Peyer's patch (tissue), 4 donors: ENCODE data around the gene DEGS2. TPM values are rescaled to one million over a fixed set of nuclear protein-coding genes. Genes with fewer than 3 reads are reported as not detected.

Experiments
- DNase-seq, 3 donors: peaks; one replicate each; pipeline ENCODE4 v3.0.0-alpha.2; 2017 to 2019
- H3K27ac ChIP-seq, 4 donors: fragments of 200-600 bp; sonication (generic); one replicate each; pipeline ENCODE4 v1.5.1; 2016 to 2019
- H3K27me3 ChIP-seq, 2 donors: fragments of 200-600 bp; sonication (generic); one replicate each; pipeline ENCODE4 v1.5.1; 2019
- H3K36me3 ChIP-seq, 3 donors: fragments of 200-600 bp; sonication (generic); one replicate each; pipeline ENCODE4 v1.5.1; 2016 to 2019
- H3K4me1 ChIP-seq, 4 donors: fragments of 200-600 bp; sonication (generic); one replicate each; pipeline ENCODE4 v1.5.1; 2016 to 2019
- H3K4me3 ChIP-seq, 4 donors: fragments of 200-600 bp; sonication (generic); 1 replicate in 3 of 4; 2 replicates in 1 of 4; pipeline ENCODE4 v1.5.1; 2016 to 2019; ENCODE audit warnings: mild to moderate bottlenecking in 1 of 4
- H3K9me3 ChIP-seq, 4 donors: fragments of 200-600 bp; sonication (generic); one replicate each; pipeline ENCODE4 v1.5.1; 2016 to 2019; ENCODE audit warnings: mild to moderate bottlenecking in 1 of 4
- CTCF ChIP-seq, 6 experiments: fragments of 450-650 bp in 4 of 6; fragments of 200-600 bp in 2 of 6; sonication (generic) in 1 of 6; IDR thresholded peaks; one replicate each; pipeline ENCODE4 v1.5.1; 2017 to 2019; ENCODE audit warnings: antibody characterized with exemption in 6 of 6, mild to moderate bottlenecking in 3 of 6, moderate library complexity in 1 of 6
- POLR2A ChIP-seq, 2 donors: fragments of 450-650 bp; IDR thresholded peaks; one replicate each; pipeline ENCODE4 v1.5.1; 2017; ENCODE audit warnings: antibody characterized with exemption in 2 of 2, mild to moderate bottlenecking in 2 of 2, moderate library complexity in 2 of 2
- total RNA-seq, 4 donors: library from RNA; depleted of rRNA; stranded (reverse); fragments of >200 nt; gene quantifications; one replicate each; pipeline ENCODE4 v1.1.0, GENCODE V29; 2016

Gene DEGS2
- total RNA-seq, 4 donors from 2014 or later: 13.2 to 96.5 (median 77.8) TPM

GRCh38 chr14:100143934-100144333 lies 15.5 kb downstream of the DEGS2 start:
- Histone ChIP-seq H3K36me3 (peaks cover 0 to 18% (median 0%) of the 10 kb centered on the region in 3 donors), H3K27me3 (no peaks in the 10 kb centered on the region), H3K9me3 (no peaks in the 10 kb centered on the region), H3K27ac (no peak overlapping the region), H3K4me3 (no peak overlapping the region), H3K4me1 (peaks cover 16 to 89% (median 31%) of the 10 kb centered on the region in 4 donors)
- no peak for TF ChIP-seq POLR2A (IDR thresholded peaks at IDR 0.05)
- TF ChIP-seq CTCF (IDR thresholded peaks at IDR 0.05): no peak
- no peak for DNase-seq

DNA sequence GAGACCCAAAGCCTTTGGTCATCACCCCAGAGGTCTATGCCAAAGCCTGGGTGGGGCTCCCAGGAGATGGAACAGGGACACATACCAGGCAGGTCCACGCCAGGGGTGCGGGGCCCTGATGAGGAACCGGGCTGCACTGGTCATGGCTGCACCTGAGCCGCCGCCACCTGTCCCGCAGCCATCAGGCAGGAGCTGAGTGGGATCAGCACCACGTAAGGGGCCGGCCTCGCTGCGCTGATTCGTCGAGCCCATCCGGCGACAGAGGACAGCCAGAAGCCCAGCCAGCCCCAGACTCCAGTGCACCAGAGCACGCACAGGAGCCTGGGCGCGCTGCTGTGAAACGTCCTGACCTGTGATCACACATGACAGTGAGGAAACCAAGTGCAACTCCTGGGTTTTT lies 15.9 kb downstream of the DEGS2 start:
- TF ChIP-seq CTCF (IDR thresholded peaks at IDR 0.05) (no peak), POLR2A (IDR thresholded peaks at IDR 0.05) (no peak)
- Histone ChIP-seq H3K4me1 (peaks cover 20 to 85% (median 28%) of the 10 kb centered on the region in 4 donors), H3K9me3 (no peaks in the 10 kb centered on the region), H3K27ac (peak overlapping the region in 1 of 4 donors; percentile 85), H3K36me3 (peaks cover 0 to 18% (median 0%) of the 10 kb centered on the region in 3 donors), H3K27me3 (no peaks in the 10 kb centered on the region), H3K4me3 (no peak overlapping the region)
- no peak for DNase-seq

- Histone ChIP-seq H3K27ac (peak overlapping the region; percentile 3 to 85 (median 72)), H3K36me3 (peaks cover 0 to 27% (median 0%) of the 10 kb centered on the region in 3 donors), H3K4me1 (peaks cover 18 to 73% (median 23%) of the 10 kb centered on the region in 4 donors), H3K27me3 (no peaks in the 10 kb centered on the region), H3K4me3 (no peak overlapping the region), H3K9me3 (no peaks in the 10 kb centered on the region)
- TF ChIP-seq POLR2A (IDR thresholded peaks at IDR 0.05) (peak in 1 of 2 donors; percentile 41), CTCF (IDR thresholded peaks at IDR 0.05) (peak in 1 of 6 experiments; percentile 9)
- DNase-seq: peak in 2 of 3 donors; percentile 69 to 80
Observed at GRCh38 chr14:100142073-100143040, 17.1 kb downstream of the DEGS2 start.

- DNase-seq: no peak
- Histone ChIP-seq H3K4me3 (no peak overlapping the region), H3K27me3 (no peaks in the 10 kb centered on the region), H3K9me3 (no peaks in the 10 kb centered on the region), H3K36me3 (peaks cover 0 to 37% (median 0%) of the 10 kb centered on the region in 3 donors), H3K4me1 (peaks cover 11 to 60% (median 13%) of the 10 kb centered on the region in 4 donors), H3K27ac (peak overlapping the region in 3 of 4 donors; percentile 64 to 85 (median 79))
- TF ChIP-seq POLR2A (IDR thresholded peaks at IDR 0.05) (no peak), CTCF (IDR thresholded peaks at IDR 0.05) (no peak)
Observed at GRCh38 chr14:100141098-100141497, 18.3 kb downstream of the DEGS2 start.

DNA sequence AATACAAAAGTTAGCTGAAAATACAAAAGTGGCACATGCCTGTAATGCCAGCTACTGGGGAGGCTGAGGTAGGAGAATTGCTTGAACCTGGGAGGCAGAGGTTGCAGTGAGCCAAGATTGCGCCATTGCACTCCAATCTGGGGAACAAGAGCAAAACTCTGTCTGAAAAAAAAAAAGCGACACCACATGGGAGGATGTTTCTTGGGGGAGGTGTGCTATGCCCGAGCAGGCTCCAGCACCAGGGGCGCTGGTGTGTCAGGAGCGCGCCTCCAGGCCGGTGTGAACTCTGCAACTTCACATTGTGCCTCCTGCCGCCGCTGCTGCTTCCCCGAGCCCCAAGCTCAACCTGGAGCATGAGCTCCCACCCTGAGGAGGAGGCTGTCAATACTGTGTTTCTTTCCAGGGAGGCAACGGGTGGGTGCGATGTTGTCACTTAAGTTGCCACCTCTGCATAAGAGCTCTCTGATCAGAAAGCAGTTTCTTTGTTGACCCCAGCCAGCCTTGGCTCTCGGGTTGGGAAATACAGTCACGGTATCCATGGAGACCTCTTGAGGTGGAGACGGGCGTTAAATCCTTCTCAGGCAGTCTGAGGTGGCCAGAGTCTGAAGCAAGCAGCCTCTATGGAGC lies 18.9 kb downstream of the DEGS2 start:
- H3K4me1 ChIP-seq: peaks cover 8 to 55% (median 12%) of the 10 kb centered on the region in 4 donors
- H3K27me3 ChIP-seq: no peaks in the 10 kb centered on the region
- H3K4me3 ChIP-seq: no peak overlapping the region
- peak in 1 of 3 donors; percentile 81 for DNase-seq
- peak in 4 of 6 experiments; percentile 13 to 67 (median 56) for TF ChIP-seq CTCF (IDR thresholded peaks at IDR 0.05)
- TF ChIP-seq POLR2A (IDR thresholded peaks at IDR 0.05): no peak
- H3K36me3 ChIP-seq: peaks cover 0 to 41% (median 0%) of the 10 kb centered on the region in 3 donors
- peak overlapping the region in 3 of 4 donors; percentile 64 to 85 (median 79) for H3K27ac ChIP-seq
- H3K9me3 ChIP-seq: no peaks in the 10 kb centered on the region
